GM19328 (cell line): ENCODE data around the gene RLN3.

ENCODE experiments used
- ATAC-seq: cut with Tn5 transposase; IDR thresholded peaks from one replicate; pipeline ENCODE4 v1.9.1; 2021; ENCODE audit warnings: mild to moderate bottlenecking, moderate library complexity; ENCODE audit not compliant: unreplicated experiment

The RLN3 gene

GRCh38 chr19:13993590-13994300 is 34.2 kb upstream of the RLN3 start:
- no peak for ATAC-seq

GRCh38 chr19:13995017-13995728 is 32.8 kb upstream of the RLN3 start:
- no peak for ATAC-seq

- no peak for ATAC-seq
These were observed 31.8 kb upstream of the RLN3 start for GRCh38 chr19:13995878-13996765.

GRCh38 chr19:13996928-13997630 is 30.9 kb upstream of the RLN3 start:
- no peak for ATAC-seq

GRCh38 chr19:13997631-13997962 is 30.4 kb upstream of the RLN3 start:
- no peak for ATAC-seq

- no peak for ATAC-seq
These were observed 29.5 kb upstream of the RLN3 start for GRCh38 chr19:13998426-13998825.

GRCh38 chr19:13999085-13999484 is 28.9 kb upstream of the RLN3 start:
- no peak for ATAC-seq

GRCh38 chr19:14000691-14001375 is 27.1 kb upstream of the RLN3 start:
- ATAC-seq = no peak

GRCh38 chr19:14002571-14003250 is 25.2 kb upstream of the RLN3 start:
- ATAC-seq = no peak

- ATAC-seq = no peak
These were observed 24.5 kb upstream of the RLN3 start for GRCh38 chr19:14003251-14004055.

- ATAC-seq = no peak
These were observed 23.2 kb upstream of the RLN3 start for GRCh38 chr19:14004619-14005348.

GRCh38 chr19:14005349-14006084 is 22.4 kb upstream of the RLN3 start:
- peak; percentile 30 for ATAC-seq

GRCh38 chr19:14006085-14006765 is 21.7 kb upstream of the RLN3 start, which contains the start of gene RFX1:
TSS of gene RFX1 (minus strand) at chr19:14006320. CDS start at chr19:13993843, 12,477 bp downstream.
- peak; percentile 62 for ATAC-seq

- ATAC-seq = peak; percentile 35
These were observed 21.0 kb upstream of the RLN3 start for GRCh38 chr19:14006766-14007562.

GRCh38 chr19:14012378-14012915 is 15.5 kb upstream of the RLN3 start:
- ATAC-seq = no peak

- peak; percentile 64 for ATAC-seq
These were observed 12.4 kb upstream of the RLN3 start for GRCh38 chr19:14015524-14016035.
